Measurements from ENCODE around the gene ANKRD23.

ANKRD23 gene

DNA sequence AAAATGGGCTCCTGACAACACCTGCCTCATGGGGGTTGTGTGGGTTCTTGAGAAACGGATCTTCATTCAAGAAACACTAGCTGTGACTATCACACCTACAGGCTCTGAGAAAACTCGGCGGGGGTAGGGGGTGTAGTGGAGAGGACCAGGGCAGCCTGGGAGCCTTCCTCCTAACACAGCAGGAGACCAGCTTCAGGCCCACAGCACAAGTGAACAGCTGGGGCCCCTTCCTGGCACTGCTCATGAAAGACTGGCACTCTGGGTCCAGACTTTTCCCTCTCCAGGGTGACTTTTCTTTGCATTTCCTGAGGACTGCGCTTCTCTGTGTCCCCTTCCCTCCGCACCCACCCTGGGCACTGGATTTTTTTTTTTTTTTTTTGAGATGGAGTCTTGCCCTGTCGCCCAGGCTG lies 33.2 kb upstream of the ANKRD23 start:
- no peak for DNase-seq (ENCODE audit: low spot score)

DNA sequence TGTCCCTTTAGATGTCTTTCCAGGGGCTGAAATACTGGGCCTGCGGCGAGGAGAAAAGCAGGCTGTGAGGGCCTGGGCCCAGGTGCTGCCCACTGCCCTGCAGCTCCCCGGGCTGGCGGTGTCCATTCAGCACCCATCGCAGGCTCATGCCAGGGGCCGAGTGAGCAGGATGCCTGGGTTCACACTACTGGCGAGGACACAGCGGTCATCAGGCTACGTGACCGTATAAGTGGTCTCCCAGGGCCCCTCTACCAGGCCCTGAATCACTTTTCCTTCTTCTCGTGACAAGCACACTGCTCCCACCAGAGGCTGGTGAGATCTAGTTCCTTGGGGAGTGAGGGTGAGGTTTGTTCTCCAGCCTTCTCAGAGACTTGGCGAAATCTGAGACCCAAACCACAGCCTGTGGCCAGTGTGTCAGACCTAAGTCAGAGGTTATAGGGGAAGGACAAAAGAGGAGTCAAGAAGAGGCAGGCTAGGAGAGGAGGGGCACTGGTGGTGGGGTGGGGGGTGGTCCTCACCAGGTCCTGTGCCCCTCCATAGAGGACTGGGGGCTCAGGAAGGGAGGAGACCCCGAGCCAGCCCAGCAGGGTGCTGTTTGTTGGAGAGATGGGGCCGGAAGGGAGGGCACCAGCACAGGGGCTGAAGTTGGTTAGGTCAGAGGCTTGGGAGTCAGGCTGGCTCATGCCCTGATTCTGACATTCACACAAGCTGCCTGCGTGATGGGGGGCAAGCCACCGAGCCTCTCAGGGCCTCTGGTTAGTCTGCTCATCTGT lies 32.6 kb upstream of the ANKRD23 start:
- DNase-seq (ENCODE audit: low spot score) = no peak

DNA sequence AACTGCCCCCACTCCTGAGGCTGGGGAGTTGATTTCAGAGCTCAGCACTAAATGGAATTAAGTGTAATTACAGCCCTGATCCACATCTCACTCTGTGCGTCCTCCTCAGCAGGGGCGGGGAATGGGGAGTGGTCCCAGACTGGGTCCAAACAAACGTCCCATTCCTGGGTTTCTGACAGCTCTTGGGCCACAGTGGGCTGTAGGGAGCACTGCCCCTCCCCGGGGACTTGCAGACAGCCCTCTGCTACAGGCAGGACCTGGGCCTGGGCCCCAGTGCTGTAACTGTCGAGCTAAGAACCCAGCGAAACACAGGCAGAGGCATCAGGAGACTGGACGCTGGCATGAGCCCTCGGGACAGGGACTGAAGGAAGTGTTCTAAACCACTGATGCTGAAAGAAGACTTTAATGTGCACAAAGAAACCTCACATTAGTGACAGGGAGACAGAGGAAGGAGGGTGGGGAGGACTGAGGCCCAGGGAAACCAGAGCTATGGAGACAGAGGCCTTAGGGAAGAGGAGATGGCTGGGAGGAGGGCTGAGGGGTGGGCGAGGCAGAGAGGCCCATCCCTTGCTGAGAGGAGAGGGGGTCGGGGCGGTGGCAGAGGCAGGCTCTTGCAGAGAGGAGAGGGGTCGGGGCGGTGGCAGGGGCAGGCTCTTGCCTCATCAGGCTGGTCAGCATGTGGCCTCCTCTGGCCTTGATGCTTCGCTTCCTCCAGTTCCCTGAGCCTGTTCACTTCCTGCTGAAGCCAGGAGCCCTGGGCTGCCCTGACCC lies 31.9 kb upstream of the ANKRD23 start:
- no peak for DNase-seq (ENCODE audit: low spot score)

DNA sequence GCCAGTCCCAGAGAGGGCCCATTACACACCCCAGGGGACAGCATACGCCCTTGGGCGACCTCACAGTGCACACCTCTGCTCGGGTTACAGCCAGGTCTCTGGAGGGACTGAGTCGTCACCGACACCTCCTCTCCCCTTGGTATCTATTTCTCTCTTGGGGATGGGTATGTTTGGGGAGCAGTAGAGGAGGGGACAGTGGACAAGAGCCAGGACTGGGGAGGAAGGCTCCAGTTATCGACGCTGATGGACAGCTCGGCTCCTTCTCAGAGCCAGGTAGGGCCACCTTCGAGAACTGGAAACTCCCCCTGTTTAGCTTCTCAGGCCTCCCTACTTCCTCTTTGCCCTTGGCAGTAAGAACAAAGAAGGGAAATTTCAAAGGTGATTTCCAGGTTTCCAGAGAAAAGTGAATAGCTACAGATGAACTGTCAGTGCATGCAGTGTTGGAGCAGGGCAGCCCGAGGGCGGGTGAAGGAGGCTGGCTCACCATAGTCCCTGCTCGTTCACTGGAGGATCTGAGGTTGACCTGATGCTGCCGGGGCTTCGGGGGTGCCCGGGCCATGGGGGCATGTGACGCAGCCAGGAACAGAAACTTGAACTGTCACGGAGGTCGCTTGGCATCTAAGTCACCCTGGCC lies 30.5 kb upstream of the ANKRD23 start:
- no peak for DNase-seq (ENCODE audit: low spot score)

DNA sequence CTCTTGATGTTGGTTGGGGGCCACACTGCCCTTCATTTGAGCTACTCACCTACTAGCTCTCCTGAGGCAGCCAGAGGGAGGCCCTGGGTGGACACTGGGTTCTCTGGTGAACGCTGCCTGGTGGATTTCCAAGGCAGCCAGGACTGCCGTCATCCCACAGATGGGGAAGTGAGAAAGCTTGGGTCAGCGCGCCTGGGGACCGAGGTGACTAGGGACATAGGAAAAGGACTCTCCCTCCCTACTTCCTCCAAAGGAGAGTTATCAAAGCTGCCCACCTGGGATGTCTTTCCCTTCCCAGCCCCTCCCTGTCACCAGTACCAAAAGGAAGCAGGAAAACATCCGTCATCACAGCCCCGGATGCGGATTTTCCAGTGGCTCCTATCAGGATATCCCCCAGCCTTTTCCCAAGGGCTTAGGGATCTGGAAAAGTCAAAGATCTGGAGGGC lies 29.9 kb upstream of the ANKRD23 start:
- DNase-seq (ENCODE audit: low spot score) = no peak

DNA sequence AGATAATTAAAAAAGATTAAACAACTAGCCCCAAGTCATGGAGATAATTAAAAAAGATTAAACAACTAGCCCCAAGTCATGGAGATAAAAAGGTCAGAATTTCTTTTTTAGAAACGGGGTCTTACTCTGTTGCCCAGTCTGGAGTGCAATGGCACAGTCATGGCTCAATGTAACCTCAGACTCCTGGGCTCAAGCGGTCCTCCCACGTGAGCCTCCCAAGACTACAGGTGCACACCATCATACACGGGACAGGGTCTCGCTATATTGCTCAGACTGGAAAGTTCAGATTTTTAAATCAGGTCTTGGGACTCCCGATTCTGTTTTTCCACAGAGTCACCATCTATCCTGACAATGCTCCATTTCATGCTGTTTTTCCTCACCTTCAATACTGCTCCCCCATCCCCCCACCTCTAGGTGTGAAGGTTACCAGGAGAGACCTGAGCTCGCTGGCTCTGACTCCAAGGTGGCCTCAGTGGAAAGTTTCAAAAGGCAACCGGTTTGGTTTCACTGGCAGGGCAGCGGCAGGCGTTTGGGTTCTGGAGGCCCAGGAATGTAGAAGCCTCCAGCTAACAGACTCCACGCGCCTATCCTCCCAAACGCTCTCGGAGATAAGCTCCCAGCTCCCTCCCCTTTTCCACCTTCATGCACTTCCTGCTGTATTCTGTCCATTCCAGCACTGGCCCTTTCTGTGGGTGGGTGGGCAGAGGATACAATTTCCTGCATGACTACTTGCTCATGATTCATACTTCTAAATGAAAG lies 28.9 kb upstream of the ANKRD23 start:
- DNase-seq (ENCODE audit: low spot score) = no peak

DNA sequence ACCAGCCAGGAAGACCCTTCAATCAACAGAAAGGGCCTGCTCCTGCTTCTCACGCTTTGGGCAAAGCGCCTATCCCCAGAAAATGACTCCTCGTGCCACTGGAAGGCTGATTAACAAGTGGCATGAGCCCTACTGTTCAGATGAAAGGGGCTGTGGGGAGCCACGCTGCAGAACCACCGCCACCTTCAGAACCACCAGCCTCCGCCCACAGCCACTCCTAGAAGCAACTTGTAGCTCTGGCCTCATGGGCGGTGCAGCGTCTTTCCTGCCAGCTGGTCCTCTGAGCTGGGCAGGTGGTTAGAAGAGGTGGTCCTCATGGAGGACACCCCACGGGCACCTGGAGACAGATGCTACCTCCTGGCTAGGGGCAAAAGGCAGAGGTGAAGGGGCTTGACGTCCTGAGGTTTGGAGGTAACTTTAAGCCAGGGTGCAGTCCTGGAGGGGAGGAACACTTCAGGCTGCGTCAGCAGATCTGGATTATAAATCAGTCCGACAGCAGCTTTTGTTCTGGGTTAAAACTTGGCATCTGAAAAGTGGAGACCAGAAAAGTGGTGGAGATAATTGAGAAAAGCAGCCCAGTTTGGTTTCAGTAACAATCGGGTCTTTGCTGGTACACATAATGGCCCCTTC lies 26.9 kb upstream of the ANKRD23 start:
- DNase-seq (ENCODE audit: low spot score) = no peak

DNA sequence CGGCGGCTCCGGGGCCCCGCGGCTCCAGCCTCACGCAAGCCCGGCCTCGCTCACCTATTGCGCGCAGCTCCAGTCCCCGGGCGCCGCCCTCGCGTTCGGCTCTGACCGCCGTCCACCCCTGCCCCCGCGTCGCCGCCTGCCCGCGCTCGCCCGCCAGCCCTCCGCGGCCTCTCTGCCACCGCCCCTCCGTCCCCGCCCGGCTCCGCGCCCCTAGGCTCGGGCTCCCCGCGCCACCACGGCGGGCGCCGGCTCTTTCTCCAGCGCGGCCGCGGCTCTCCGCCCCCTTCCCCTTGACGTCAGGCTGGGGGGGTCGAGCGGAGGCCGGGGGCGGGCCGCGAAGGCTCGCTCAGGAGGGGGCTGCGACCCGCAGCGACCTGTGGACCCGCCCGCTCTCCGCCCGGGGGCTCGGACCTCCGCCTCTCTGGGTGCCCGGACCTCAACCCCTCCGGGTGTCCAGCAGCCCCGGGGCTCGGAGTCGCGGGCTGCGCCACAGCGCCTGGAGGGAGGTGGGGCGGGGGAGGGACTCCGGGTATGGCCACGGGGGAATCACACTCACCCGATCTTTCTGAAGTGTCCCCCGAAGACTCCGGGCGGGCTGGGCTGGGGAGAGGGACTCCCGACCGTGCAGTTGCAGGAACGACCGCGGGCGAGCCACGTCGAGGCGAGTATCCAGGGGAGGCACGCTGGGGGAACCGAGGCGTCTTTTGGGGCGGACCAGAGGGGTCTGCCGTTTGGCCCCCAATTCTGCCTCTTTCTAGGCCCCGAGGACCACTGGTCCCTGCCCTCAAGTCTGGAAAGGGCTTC lies 26.2 kb upstream of the ANKRD23 start, which contains the start of gene SEMA4C:
Gene SEMA4C (minus strand): TSS at position 259 of the 804 bp plus-strand sequence. CDS start 2,194 bp downstream, outside the sequence.
- peak; percentile 37 for DNase-seq (ENCODE audit: low spot score)

DNA sequence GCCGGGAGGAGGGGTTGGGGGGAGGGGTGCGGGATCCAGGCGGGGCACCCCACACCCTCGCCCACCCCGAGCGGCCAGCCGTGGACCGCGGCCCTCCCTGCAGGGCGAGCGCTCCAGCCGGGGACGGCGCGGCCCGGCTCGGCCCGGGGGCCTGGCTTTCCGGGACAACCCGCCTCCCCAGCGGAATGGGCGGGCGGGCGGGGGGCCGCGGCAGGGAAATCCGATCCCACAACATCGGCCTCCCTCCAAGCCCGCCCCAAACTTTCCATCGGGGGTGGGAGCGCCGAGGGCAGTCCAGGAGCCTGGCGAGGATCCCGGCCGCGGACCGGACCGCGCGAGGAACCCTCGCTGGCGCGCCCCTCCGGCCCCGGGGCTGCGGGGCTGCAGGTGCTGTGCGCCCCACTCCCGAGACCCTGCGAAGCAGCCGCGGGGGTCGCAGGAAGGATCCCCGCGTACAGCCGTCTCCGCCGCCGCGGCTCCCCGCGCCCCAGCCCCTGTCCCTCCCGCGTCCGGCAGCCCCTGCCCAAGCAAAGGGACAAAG lies 25.5 kb upstream of the ANKRD23 start:
- no peak for DNase-seq (ENCODE audit: low spot score)

DNA sequence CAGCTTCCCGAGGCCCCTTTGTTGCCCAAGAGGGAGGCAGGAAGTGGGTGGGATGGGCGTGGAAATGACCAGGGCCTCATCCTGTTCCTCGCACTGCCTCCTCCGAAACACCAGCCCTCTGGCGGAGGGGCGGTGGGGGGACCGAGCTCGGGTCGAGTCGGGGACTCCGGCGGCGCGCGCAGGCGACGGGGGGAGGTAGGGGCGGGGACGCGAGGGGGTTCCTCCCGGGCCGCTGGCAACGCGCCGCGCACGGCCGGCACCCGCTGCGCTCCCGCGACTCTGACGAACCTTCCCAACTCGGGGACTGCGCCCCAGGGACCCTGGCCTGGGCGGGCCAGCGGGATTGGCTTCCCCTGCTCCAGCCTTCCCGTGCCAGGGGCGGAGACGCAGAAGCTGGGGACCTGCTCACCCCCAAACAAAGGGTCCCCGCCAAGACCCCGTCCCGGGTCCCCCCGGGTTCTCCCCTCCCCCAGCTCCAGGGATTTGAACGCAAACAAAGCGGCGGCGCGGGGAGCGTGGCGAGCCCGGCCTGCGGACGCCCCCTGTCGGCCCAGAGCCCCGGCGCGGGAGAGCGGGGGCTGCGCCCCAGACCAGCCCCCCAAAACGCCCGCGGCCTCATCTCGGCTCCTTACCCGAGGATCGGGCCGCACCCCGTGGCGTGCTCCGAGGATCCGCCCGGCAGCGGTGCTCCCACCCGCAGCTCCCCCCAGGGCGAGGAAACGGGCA lies 24.9 kb upstream of the ANKRD23 start:
- DNase-seq (ENCODE audit: low spot score) = peak; percentile 81

DNA sequence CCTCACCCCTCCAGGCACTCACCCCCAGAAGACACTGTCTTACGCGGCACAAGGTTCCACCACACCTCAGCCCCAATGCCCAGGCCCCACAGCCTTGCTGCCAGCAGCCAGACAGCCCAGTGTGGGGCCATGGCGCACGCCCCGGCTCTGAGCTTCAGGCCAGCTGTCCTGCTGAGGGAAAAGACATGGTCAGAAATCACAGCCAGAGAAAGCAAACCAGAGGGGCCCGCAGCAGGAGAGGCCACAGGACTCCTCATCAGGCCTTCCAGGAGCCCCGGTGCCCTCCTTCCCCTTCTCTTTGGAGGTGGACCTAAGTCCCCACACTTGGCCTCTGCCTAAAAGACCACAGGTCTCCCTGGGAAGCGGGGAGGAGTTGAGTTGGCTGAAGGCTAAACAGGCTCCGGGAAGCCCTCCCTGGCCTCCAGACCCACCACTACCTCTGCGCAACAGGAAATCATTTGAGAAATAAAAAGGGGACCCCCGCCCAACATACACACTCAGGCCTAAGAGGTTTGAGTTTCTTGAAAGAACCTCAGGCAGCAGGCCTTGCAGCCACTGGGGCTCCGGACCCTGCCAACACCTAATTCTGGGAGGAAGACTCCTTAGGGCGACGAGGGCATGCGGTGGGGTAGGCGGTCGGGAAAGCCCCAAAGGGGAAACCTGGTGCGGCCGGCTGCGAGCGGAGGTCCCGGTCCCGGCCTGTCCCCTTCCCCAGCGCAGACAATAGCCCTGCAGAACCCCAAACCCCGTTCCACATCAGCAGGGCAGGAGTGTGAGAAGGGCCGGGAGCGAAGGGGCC lies 24.1 kb upstream of the ANKRD23 start:
- no peak for DNase-seq (ENCODE audit: low spot score)

DNA sequence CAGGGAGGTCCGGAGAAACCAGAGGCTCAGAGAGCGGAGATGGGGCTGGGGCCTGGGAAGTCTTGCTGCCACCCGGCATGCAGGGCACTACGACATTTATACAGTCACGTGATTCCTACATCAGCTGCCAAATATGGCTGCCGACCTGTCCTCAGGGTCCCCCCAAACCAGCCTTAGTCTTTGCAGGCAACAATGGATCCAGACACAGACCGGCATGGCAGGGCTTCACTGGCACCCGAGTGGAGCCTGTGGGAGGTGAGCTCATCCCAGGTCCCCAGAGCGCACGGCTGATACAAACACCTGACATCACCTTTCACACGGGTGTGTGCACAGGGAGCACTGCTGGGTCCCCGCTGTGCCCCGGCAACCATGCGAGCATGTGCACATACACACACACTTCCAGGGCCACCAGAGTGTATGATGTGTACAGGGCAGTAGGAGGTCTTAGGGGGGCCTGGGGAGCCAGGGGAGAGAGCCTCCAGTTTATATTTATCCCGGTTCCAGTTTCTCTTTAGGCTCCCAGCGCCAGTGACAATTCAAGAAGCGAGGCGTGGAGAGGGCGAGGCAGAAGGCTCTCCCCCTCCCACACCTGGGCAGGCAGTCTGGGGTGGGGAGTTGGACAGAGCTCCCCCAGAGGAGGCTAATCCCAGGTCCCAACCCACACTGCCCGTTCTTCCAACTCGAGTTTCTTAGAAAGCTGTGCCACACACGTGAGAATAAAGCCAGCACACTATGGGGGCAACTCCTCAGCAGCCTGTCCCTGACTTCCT lies 23.4 kb upstream of the ANKRD23 start:
- no peak for DNase-seq (ENCODE audit: low spot score)

DNA sequence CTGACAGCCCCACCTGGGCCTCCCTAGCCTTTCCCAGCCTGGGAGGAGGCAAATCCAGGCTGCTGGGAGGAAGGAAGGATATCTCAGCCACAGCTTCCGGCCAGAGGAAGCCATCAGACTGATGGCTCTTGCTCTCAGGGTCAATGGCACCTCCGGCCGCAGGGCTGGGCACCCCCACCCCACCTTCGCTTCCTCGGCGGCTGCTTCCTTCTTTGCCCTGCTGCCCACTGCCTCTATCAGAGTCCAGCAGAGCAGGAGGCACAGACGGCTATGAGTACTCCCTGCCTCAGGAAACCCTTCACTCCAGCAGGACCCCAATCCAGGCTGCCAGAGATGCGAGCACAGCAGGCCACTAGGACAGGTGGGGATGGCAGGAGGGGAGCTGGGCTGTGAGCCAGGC lies 22.8 kb upstream of the ANKRD23 start:
- no peak for DNase-seq (ENCODE audit: low spot score)

DNA sequence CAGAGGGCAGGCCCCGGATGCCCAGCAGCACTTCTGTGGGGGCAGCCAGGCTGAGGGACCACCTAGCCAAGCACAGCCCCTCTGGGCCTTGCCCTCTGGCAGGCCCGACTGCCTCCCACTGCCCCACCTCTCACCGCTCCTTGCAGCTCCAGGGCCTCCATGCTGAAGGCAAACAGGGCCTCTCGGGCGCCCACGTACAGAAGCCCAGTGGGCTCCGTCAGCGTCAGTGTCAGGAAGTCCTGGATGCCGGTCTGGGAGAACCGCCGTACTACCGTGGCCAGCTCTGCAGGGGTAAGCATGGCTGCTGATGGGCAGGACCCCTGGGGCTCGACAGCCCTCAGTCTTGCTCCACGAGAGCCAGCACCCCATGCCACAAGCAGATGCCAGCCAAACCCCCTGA lies 22.3 kb upstream of the ANKRD23 start:
- DNase-seq (ENCODE audit: low spot score) = no peak

DNA sequence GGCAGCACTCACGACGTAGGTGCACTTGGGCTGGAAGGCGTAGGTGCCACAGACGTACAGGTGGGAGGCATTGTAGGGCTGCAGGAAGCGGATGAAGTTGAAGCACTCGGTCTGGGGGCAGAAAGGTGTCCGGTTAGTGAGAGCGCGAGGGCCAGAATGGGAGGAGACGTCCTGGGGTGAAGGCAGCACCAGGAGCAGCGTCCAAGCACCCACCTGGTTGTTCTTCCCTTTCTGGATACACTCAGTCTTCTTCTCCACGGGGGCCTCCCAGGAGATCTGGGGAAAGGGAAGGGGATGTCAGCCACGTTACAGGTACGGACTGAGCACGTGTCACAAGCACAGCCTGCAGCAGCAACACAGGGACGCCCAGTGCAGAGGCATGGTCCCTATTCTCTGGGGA lies 21.8 kb upstream of the ANKRD23 start:
- no peak for DNase-seq (ENCODE audit: low spot score)

DNA sequence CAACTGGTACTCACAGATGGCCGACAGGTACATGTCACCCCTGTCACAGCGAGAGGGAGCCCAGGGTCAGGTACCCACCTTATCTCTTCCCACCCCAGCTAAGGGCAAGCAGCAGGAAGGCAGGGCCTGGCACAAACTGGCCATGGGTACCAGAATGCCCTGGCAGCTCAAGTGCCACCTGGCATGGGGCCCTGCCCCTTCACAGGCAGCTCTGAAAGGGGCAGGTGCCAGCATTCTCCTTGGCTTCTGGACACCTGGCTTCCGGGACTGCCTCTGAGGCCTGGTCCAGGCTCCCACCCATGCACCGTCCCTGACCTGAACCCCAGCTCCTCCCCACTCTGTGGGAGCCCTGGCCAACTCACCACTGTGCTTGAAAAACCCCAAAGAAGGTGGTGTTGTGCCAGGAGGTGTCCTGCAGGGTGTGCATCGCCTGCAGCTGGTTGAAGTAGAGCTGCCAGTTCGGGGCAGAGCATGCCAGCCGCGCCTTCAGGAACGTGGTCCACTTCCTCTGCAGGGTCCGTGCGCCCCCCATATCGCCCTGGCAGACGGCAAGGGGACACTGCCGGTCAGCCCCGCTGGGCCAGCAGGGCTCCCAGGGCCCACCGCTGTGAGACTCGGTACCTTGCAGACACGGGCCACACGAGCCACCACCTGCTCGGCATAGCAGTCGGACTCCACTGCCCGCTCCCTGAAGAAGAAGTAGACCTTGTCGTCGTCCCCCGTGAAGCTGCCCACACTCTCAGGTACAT lies 20.7 kb upstream of the ANKRD23 start:
- DNase-seq (ENCODE audit: low spot score) = no peak

DNA sequence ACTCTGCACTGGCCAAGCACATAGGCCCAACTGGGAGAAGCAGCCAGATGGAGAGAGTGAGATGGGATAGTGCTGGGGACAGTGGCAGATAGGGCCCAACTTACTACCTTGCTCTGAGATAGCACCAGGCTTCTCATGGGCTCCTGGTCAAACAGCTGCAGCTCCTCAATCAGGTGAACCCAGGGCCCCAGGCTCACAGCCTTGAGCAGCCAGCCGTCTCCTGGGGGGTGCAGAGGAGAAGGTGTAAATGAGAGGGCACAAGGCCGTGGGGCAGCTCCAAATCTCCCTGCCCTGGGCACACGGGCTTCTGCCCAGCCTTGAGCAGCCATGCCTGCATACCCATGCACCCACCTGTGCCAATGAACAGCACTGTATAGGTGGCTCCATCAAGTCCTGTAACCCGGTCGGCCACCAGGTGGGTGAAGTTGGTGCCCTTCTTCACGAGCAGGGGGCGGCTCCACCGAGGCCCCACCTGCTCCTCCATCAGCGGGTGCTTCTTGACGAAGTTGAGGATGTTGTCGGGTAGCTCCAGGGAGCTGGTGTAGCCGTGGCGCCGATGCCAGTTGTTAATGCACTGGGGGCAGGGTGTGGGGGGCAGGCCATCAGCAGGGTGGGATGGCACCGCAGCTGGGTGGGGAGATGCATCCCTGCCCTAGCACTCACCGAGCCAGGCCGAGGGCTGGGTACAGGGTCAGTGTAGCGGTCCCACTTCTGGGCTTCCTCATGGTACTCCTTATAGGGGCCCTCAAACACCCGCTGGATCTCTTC lies 19.9 kb upstream of the ANKRD23 start:
- DNase-seq (ENCODE audit: low spot score) = no peak

Measured in LoVo (cell line).